Measurements from ENCODE around the gene DDX51. TPM values are rescaled to one million over a fixed set of nuclear protein-coding genes. Genes with fewer than 3 reads are reported as not detected.

DDX51 gene
- total and polyA plus RNA-seq, 2 of the 4 experiments (the other 2 are of a cell fraction), result 3.8 to 14.5 TPM

- Histone ChIP-seq H3K4ac (ENCODE audit: low read depth, low read length) (no peak overlapping the region), H4K8ac (ENCODE audit: low read depth in 2 of 2, low read length in 2 of 2) (no peak overlapping the region), H3K4me3 (ENCODE audit: insufficient read depth, low read depth, low read length) (no peak overlapping the region), H2BK120ac (ENCODE audit: low read depth, low read length) (no peak overlapping the region), H3K9ac (ENCODE audit: low read depth, low read length) (no peak overlapping the region), H3K4me1 (ENCODE audit: control insufficient read depth, insufficient read depth, low read length) (peaks cover 3% of the 10 kb centered on the region), H3K14ac (replicated peaks; ENCODE audit: low read depth, low read length) (no peak overlapping the region), H3K23ac (ENCODE audit: low read depth, low read length) (no peak overlapping the region), H3K27me3 (ENCODE audit: control insufficient read depth, insufficient read depth, low read length) (peaks cover 4% of the 10 kb centered on the region; the same call in 1 of the 2 replicates), H4K20me1 (ENCODE audit: insufficient read depth, low read length) (peaks cover 24% of the 10 kb centered on the region), H2AFZ (replicated peaks; ENCODE audit: low read length, poor library complexity) (peak overlapping the region; percentile 21), H3K9me3 (ENCODE audit: control insufficient read depth, insufficient read depth, low read length) (no peaks in the 10 kb centered on the region), H3K27ac (ENCODE audit: insufficient read depth, low read length) (no peak overlapping the region), H2AK9ac (replicated peaks; ENCODE audit: low read depth, low read length, poor library complexity) (no peak overlapping the region), H4K91ac (ENCODE audit: insufficient read depth, low read depth, low read length) (no peak overlapping the region), H3K4me2 (ENCODE audit: low read depth, low read length) (no peak overlapping the region), H4K5ac (ENCODE audit: low read depth, low read length) (no peak overlapping the region), H2BK20ac (ENCODE audit: low read depth, low read length) (no peak overlapping the region), H3K18ac (ENCODE audit: low read depth, low read length) (no peak overlapping the region), H3K36me3 (ENCODE audit: control insufficient read depth, insufficient read depth, low read length) (peaks cover 10% of the 10 kb centered on the region), H2AK5ac (ENCODE audit: low read depth, low read length) (no peak overlapping the region), H2BK5ac (ENCODE audit: low read depth, low read length, poor library complexity, severe bottlenecking) (peak overlapping the region; percentile 95), H2BK15ac (ENCODE audit: low read depth, low read length) (no peak overlapping the region), H3K56ac (ENCODE audit: extremely low read depth, insufficient read depth, low read length) (no peak overlapping the region), H3K9me1 (ENCODE audit: insufficient read depth, low read length) (peaks cover 17% of the 10 kb centered on the region; the same call in 1 of the 2 replicates), H3K79me1 (ENCODE audit: low read depth in 1 of 2, low read length in 2 of 2) (no peaks in the 10 kb centered on the region)
- intact Hi-C loops (cut with micrococcal nuclease), result no loop called here
- ChIA-PET POLR2A (ENCODE audit: unreplicated experiment) (no interaction called here), CTCF (no interaction called here)
- in situ Hi-C loops (cut with MboI; ENCODE audit: low sequenced_read_pairs), result no loop called here
- DNase-seq (no peak), ATAC-seq (ENCODE audit: low read depth) (no peak)
- dilution Hi-C loops (cut with HindIII; ENCODE audit: low sequenced_read_pairs, unreplicated experiment), result no loop called here
- TF ChIP-seq RFX5 (IDR thresholded peaks at IDR 0.05; ENCODE audit: low read depth, low read length) (no peak), NFE2L2 (IDR thresholded peaks at IDR 0.05; ENCODE audit: low read depth, low read length) (no peak), CHD1 (IDR thresholded peaks at IDR 0.05; ENCODE audit: low read depth, low read length) (no peak), RCOR1 (IDR thresholded peaks at IDR 0.05; ENCODE audit: insufficient replicate concordance, low read length) (no peak), POLR2A (IDR thresholded peaks at IDR 0.05; ENCODE audit: low read depth, low read length) (no peak), MAZ (IDR thresholded peaks at IDR 0.05; ENCODE audit: borderline replicate concordance, low read depth, low read length) (no peak), FOS (IDR thresholded peaks at IDR 0.05; ENCODE audit: low read depth, low read length) (no peak), MAFK (IDR thresholded peaks at IDR 0.05; ENCODE audit: low read depth, low read length) (no peak), RAD21 (IDR thresholded peaks at IDR 0.05; ENCODE audit: low read length) (no peak), MXI1 (IDR thresholded peaks at IDR 0.05; ENCODE audit: borderline replicate concordance, low read depth, low read length) (no peak), BHLHE40 (IDR thresholded peaks at IDR 0.05; ENCODE audit: low read depth, low read length) (no peak)
- TF ChIP-seq, protein P1, sequence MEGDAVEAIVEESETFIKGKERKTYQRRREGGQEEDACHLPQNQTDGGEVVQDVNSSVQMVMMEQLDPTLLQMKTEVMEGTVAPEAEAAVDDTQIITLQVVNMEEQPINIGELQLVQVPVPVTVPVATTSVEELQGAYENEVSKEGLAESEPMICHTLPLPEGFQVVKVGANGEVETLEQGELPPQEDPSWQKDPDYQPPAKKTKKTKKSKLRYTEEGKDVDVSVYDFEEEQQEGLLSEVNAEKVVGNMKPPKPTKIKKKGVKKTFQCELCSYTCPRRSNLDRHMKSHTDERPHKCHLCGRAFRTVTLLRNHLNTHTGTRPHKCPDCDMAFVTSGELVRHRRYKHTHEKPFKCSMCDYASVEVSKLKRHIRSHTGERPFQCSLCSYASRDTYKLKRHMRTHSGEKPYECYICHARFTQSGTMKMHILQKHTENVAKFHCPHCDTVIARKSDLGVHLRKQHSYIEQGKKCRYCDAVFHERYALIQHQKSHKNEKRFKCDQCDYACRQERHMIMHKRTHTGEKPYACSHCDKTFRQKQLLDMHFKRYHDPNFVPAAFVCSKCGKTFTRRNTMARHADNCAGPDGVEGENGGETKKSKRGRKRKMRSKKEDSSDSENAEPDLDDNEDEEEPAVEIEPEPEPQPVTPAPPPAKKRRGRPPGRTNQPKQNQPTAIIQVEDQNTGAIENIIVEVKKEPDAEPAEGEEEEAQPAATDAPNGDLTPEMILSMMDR (conservative IDR thresholded peaks at IDR 0.05; ENCODE audit: low read depth, low read length), result no peak
- no TSS peak for BruUV-seq (replicated peaks)
- 83 to 100% methylated on average over 1 to 5 of the region's 5 CpGs for WGBS, 2 experiments (ENCODE audit: extremely low coverage in 2 of 2, insufficient read length in 1 of 2)
Measured at GRCh38 chr12:132157733-132158409, 13.8 kb upstream of the DDX51 start.
